Motor neuron (in vitro differentiated cells): ENCODE results near the gene MRAP. TPM values are rescaled to one million over a fixed set of nuclear protein-coding genes. Genes with fewer than 3 reads are reported as not detected.

ENCODE experiments used
- ATAC-seq, 8 experiments: fragments of 200-7000 bp; cut with Tn5 transposase; replicated peaks in 6 of 8; 2 replicates each; pipeline ENCODE4 v1.8.0; 2021; ENCODE audit warnings: mild to moderate bottlenecking in 8 of 8, moderate library complexity in 8 of 8
- H3K27ac ChIP-seq, 2 donors: fragments of 250-450 bp; sonication (Bioruptor Pico); 2 replicates each; pipeline ENCODE4 v1.9.0; 2021; ENCODE audit warnings: antibody characterized with exemption in 2 of 2, mild to moderate bottlenecking in 2 of 2, moderate library complexity in 1 of 2
- H3K4me1 ChIP-seq, 2 donors: fragments of 250-450 bp; sonication (Bioruptor Pico); replicated peaks in 1 of 2; 2 replicates each; pipeline ENCODE4 v1.6.1; 2021; ENCODE audit warnings: antibody characterized with exemption in 2 of 2, mild to moderate bottlenecking in 2 of 2, moderate library complexity in 1 of 2
- H3K4me3 ChIP-seq, 5 donors: fragments of 250-450 bp; sonication (Bioruptor Pico); 2 replicates each; pipeline ENCODE4 v1.9.0; 2021; ENCODE audit warnings: antibody characterized with exemption in 5 of 5, mild to moderate bottlenecking in 5 of 5, moderate library complexity in 4 of 5
- WGBS, 10 experiments: fragments of 450-650 bp; shearing (Covaris generic); methylation state at CpG; one replicate each; pipeline ENCODE4 v1.0.0; 2022; 5-methylcytosine and 5-hydroxymethylcytosine counted together
- in situ Hi-C, 9 experiments: fragments of 400-800 bp; cut with MboI; loops; one replicate each; pipeline ENCODE4 v1.15.0; 2021; ENCODE audit warnings: low sequenced_read_pairs in 9 of 9, low pct_unique_long_range_greater_than_20kb in 2 of 9; ENCODE audit not compliant: unreplicated experiment in 9 of 9
- total RNA-seq, 8 experiments: library from RNA; unstranded; fragments of 300-600 nt; gene quantifications; 2 replicates each; pipeline versions ENCODE4 v1.2.3 to v1.2.4, GENCODE V29; 2022

MRAP gene
- total RNA-seq, 8 experiments from 2014 or later, result not detected

DNA sequence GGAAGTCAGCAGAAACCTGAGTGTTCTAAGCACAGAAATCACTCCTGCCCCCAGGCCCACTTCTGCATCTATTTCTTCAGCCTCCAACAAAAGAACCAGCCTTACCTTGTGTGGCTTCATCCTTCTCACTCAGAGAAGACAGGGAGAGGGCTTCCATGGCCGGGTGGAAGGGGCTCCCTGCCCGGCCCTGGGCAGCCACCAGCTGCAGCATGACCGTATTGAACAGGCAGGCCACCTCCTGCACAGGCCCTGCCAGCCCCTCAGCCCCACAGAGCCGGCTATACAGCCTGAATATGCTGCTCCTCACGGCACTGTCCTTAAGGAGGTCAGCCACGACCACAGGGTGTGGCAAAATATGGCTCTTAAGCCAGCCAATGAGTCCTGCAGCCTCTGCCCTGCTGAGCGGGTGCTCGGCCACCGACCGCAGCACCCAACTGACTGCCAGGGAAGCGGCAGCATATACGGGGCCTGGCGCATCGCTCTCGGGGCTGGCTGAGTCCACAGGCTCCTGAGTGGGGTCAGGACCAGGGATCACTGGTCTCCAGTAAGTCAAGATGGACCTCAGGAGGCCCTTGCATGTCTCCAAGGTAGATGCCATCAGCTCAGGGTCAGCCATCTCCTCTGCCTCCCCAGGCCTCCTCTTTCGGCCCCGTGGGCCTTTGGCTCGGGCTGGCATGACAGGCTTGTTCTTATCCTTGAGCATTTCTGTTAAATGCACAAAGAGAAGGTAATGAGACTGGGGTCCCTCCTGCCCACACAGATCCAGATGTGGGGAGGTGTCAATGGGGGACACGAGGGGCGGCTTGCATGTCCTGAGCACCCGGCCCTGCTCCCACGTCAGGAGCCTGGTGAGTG, 17.9 kb downstream of the MRAP start:
- WGBS, 10 experiments, result 100% methylated on average over 1 to 4 of the region's 22 CpGs; no CpG with 5 or more reads in 8 of the 10 experiments
- Histone ChIP-seq H3K4me3 (no peak overlapping the region), H3K27ac (no peak overlapping the region), H3K4me1 (no peaks in the 10 kb centered on the region)
- in situ Hi-C loops, result no loop called here
- ATAC-seq, result peak in 2 of 8 experiments; percentile 7 to 11

GRCh38 chr21:32317726-32318125, 19.1 kb downstream of the MRAP start:
- no peak for ATAC-seq
- WGBS, 10 experiments, result 75 to 100% (median 92%) methylated on average over 1 to 6 of the region's 9 CpGs; no CpG with 5 or more reads in 2 of the 10 experiments
- no peak overlapping the region for H3K4me3 ChIP-seq
- no peak overlapping the region for H3K27ac ChIP-seq
- no peaks in the 10 kb centered on the region for H3K4me1 ChIP-seq
- in situ Hi-C loops, result no loop called here

GRCh38 chr21:32319012-32319411, 20.4 kb downstream of the MRAP start:
- WGBS, 10 experiments, result 67 to 100% (median 100%) methylated on average over 1 to 5 of the region's 7 CpGs; no CpG with 5 or more reads in 3 of the 10 experiments
- Histone ChIP-seq H3K4me1 (no peaks in the 10 kb centered on the region), H3K4me3 (no peak overlapping the region), H3K27ac (no peak overlapping the region)
- ATAC-seq, result no peak
- in situ Hi-C loops, result no loop called here

DNA sequence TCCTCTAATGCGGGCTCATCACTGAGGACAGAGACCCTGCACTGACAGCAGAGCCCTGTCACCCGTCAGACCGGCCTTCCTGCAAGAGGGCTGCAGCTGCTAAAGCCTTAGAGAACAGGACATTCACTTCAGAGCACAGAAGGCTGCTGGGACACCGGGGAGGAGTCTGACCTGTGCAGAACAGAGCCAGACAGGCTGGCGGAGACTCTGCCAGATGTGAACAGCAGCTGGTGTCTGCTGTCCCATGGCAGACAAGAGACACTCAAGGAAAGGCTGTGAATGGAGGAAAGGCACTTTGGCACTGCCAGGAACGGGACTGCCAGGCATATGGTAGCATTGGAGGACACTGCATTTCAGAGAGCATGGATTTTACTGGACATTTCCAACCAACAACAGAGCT, 21.4 kb downstream of the MRAP start:
- H3K4me3 ChIP-seq, result no peak overlapping the region
- 78 to 100% (median 91%) methylated on average over 2 to 6 of the region's 6 CpGs; no CpG with 5 or more reads in 6 of the 10 experiments for WGBS, 10 experiments
- H3K27ac ChIP-seq, result no peak overlapping the region
- in situ Hi-C loops, result no loop called here
- H3K4me1 ChIP-seq, result no peaks in the 10 kb centered on the region
- ATAC-seq, result no peak

- no peak overlapping the region for H3K27ac ChIP-seq
- ATAC-seq, result no peak
- in situ Hi-C loops, result no loop called here
- WGBS, 10 experiments, result 82 to 100% (median 89%) methylated on average over 3 to 12 of the region's 13 CpGs; no CpG with 5 or more reads in 4 of the 10 experiments
- H3K4me1 ChIP-seq, result no peaks in the 10 kb centered on the region
- H3K4me3 ChIP-seq, result no peak overlapping the region
These were observed 22.1 kb downstream of the MRAP start for GRCh38 chr21:32320726-32321125.

- no peak overlapping the region for H3K27ac ChIP-seq
These were observed 22.8 kb downstream of the MRAP start for GRCh38 chr21:32321480-32321879.

DNA sequence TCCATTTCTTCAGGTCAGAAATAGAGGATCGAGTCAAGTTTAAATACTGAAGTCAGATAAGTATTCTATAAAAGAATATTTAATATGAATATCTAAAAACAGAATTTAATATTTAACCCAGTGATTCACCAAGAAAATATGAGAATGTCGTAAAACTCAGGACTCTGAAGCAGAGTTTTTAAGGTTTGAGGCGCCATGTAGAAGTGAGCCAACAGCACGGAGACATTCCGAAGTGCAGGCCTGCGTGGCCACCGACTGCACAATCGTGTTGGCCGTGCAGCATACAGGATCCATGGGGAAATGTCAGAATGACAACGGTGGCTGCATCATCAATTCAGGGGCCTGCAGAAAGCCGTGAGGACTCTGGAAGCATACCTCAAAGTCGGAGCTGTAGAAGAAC, 23.4 kb downstream of the MRAP start:
- 88 to 100% (median 93%) methylated on average over 1 to 12 of the region's 12 CpGs; no CpG with 5 or more reads in 2 of the 10 experiments for WGBS, 10 experiments

More at GRCh38 chr21:32321480-32321879, 22.8 kb downstream of the MRAP start:
- WGBS, 10 experiments, result 88 to 100% (median 94%) methylated on average over 2 to 9 of the region's 13 CpGs; no CpG with 5 or more reads in 1 of the 10 experiments
- Histone ChIP-seq H3K4me3 (no peak overlapping the region), H3K4me1 (no peaks in the 10 kb centered on the region)
- in situ Hi-C loops, result no loop called here
- no peak for ATAC-seq

GRCh38 chr21:32322676-32323075, 24.0 kb downstream of the MRAP start:
- ATAC-seq, result no peak
- Histone ChIP-seq H3K27ac (no peak overlapping the region), H3K4me1 (no peaks in the 10 kb centered on the region), H3K4me3 (no peak overlapping the region)
- in situ Hi-C loops, result no loop called here
- WGBS, 10 experiments, result 92 to 100% (median 100%) methylated on average over 1 to 6 of the region's 10 CpGs; no CpG with 5 or more reads in 4 of the 10 experiments

More for the DNA sequence above, 23.4 kb downstream of the MRAP start:
- Histone ChIP-seq H3K4me1 (no peaks in the 10 kb centered on the region), H3K27ac (no peak overlapping the region), H3K4me3 (no peak overlapping the region)
- in situ Hi-C loops, result no loop called here
- no peak for ATAC-seq

DNA sequence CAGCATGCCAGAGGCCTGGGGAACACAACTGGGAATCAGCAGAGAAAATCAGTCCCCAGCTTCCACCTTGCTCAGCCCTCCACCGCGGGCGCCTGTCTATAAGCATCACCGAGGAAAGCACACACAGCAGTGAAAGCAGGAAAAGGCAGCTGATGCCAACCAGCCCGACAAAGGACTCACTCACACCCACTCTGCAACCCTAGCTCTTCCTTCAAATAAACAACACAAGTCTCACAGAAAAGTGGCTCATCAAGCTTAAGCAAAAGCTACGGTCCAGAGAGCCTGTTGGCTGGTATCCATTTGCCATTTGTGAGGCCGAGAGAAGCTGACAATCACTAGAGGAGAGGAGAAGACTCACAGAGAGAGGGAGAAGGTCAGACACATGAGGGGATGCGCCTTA, 27.1 kb downstream of the MRAP start:
- Histone ChIP-seq H3K4me3 (no peak overlapping the region), H3K27ac (no peak overlapping the region), H3K4me1 (peaks cover 5 to 11% of the 10 kb centered on the region in 2 donors)
- ATAC-seq, result no peak
- in situ Hi-C loops, result no loop called here
- 90 to 100% (median 93%) methylated on average over 1 to 7 of the region's 8 CpGs; no CpG with 5 or more reads in 2 of the 10 experiments for WGBS, 10 experiments

GRCh38 chr21:32328595-32328994, 29.9 kb downstream of the MRAP start:
- no peak overlapping the region for H3K4me3 ChIP-seq
- no peak overlapping the region for H3K27ac ChIP-seq
- peak in 2 of 8 experiments; percentile 7 to 34 for ATAC-seq
- in situ Hi-C loops, result no loop called here
- WGBS, 10 experiments, result 36 to 100% (median 87%) methylated on average over 2 to 3 of the region's 3 CpGs
- peaks cover 5 to 16% of the 10 kb centered on the region in 2 donors for H3K4me1 ChIP-seq

GRCh38 chr21:32329331-32329730, 30.7 kb downstream of the MRAP start:
- no peak overlapping the region for H3K4me3 ChIP-seq
- no peak overlapping the region for H3K27ac ChIP-seq
- peaks cover 5 to 16% of the 10 kb centered on the region in 2 donors for H3K4me1 ChIP-seq
- in situ Hi-C loops, result no loop called here
- WGBS, 10 experiments, result 10 to 90% (median 73%) methylated on average over 1 to 2 of the region's 2 CpGs; no CpG with 5 or more reads in 4 of the 10 experiments
- peak in 7 of 8 experiments; percentile 48 to 95 (median 87) for ATAC-seq

GRCh38 chr21:32329776-32330175, 31.1 kb downstream of the MRAP start:
- Histone ChIP-seq H3K27ac (no peak overlapping the region), H3K4me1 (peaks cover 5 to 16% of the 10 kb centered on the region in 2 donors), H3K4me3 (no peak overlapping the region)
- WGBS, 10 experiments, result 22 to 100% (median 92%) methylated on average over 1 to 3 of the region's 3 CpGs; no CpG with 5 or more reads in 1 of the 10 experiments
- peak in 6 of 8 experiments; percentile 22 to 77 (median 48) for ATAC-seq
- in situ Hi-C loops, result no loop called here

DNA sequence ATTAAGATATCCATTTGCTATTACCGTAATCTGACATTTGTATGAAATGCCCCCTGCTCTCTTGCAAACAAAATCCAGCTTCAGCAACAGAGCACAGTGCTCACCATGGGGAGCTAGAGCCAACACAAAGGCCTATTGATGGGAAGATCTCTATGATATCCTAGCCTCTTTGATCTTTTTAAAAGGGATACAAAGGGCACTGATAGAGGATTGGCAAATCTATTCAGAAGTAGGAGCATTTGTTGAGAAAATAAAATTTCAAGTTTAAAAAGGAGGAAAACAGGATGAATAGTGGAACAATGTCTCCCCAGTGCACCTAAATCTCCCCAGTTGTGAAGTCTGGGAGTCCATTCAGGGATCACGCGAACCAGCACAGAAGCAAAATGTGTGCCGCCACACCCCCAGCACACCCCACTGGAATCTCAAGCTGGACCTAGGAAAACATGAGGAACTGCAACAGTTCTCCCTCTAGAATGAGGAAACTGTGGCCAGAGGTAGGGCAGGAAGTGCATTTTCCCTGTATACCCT, 32.2 kb downstream of the MRAP start:
- Histone ChIP-seq H3K27ac (no peak overlapping the region), H3K4me1 (peaks cover 5 to 16% of the 10 kb centered on the region in 2 donors), H3K4me3 (no peak overlapping the region)
- in situ Hi-C loops, result no loop called here
- no peak for ATAC-seq
- WGBS, 10 experiments, result 40 to 97% (median 82%) methylated on average over 1 to 4 of the region's 4 CpGs; no CpG with 5 or more reads in 2 of the 10 experiments
